H1 (cell line): Measurements from ENCODE around the gene CENPF. TPM values are rescaled to one million over a fixed set of nuclear protein-coding genes. Genes with fewer than 3 reads are reported as not detected.

Source experiments
- CTCF ChIA-PET: fragments of 300-600 bp; sonication (Branson Sonifier 250); formaldehyde crosslinking; loops from one replicate; lab custom pipeline; 2021; ENCODE audit not compliant: partially characterized antibody; lab: Charles Lee
- POLR2A ChIA-PET: fragments of 300-600 bp; sonication (Branson Sonifier 250); formaldehyde crosslinking; loops from one replicate; lab custom pipeline; 2021; ENCODE audit warnings: inconsistent platforms; ENCODE audit not compliant: partially characterized antibody; lab: Charles Lee
- DNase-seq, 2 experiments: peaks; one replicate each; pipeline versions ENCODE4 v3.0.0 to v3.0.0-alpha.2; 2010 to 2022; ENCODE audit warnings: low spot score in 2 of 2, low read depth in 1 of 2, mixed read lengths in 1 of 2
- FAIRE-seq: peaks from 2 replicates; lab custom pipeline; 2011; peaks lifted over from hg19 to GRCh38; lab: Jason Lieb, UNC
- H2AFZ ChIP-seq: 2 replicates; pipeline ENCODE4 v1.8.1; 2012; ENCODE audit warnings: low read length, inconsistent platforms
- H2AK5ac ChIP-seq: 2 replicates; pipeline ENCODE4 v1.6.1; 2013; ENCODE audit warnings: low read depth, low read length
- H2BK120ac ChIP-seq: replicated peaks from 2 replicates; pipeline ENCODE3; 2013; ENCODE audit warnings: low read depth, low read length, inconsistent platforms
- H2BK12ac ChIP-seq: 2 replicates; pipeline ENCODE4 v1.6.1; 2013; ENCODE audit warnings: low read depth, low read length
- H2BK15ac ChIP-seq: 2 replicates; pipeline ENCODE4 v1.6.1; 2013; ENCODE audit warnings: low read length
- H2BK20ac ChIP-seq: 2 replicates; pipeline ENCODE4 v1.6.1; 2013; ENCODE audit warnings: low read length
- H2BK5ac ChIP-seq: 2 replicates; pipeline ENCODE4 v1.6.1; 2013; ENCODE audit warnings: low read depth, low read length
- H3K14ac ChIP-seq: 2 replicates; pipeline ENCODE4 v1.6.1; 2013; ENCODE audit warnings: inconsistent platforms; ENCODE audit not compliant: insufficient read length
- H3K18ac ChIP-seq: 2 replicates; pipeline ENCODE4 v1.6.1; 2013; ENCODE audit warnings: low read length; ENCODE audit errors: extremely low read depth
- H3K23ac ChIP-seq: 2 replicates; pipeline ENCODE4 v1.6.1; 2013; ENCODE audit warnings: inconsistent platforms; ENCODE audit not compliant: insufficient read length
- H3K23me2 ChIP-seq: 2 replicates; pipeline ENCODE4 v1.6.1; 2013; ENCODE audit warnings: low read depth, low read length
- H3K27ac ChIP-seq: 2 replicates; pipeline ENCODE4 v1.6.1; 2011; ENCODE audit warnings: low read depth, low read length, inconsistent platforms
- H3K27me3 ChIP-seq, 4 experiments: replicated peaks in 1 of 4; 1 replicate in 1 of 4; 2 replicates in 3 of 4; pipeline versions ENCODE4 v1.6.1 to v1.8.1; 2011 to 2013; ENCODE audit warnings: low read length in 3 of 4, mild to moderate bottlenecking in 3 of 4, inconsistent platforms in 2 of 4, mixed read lengths in 2 of 4, moderate library complexity in 1 of 4; ENCODE audit not compliant: control insufficient read depth in 3 of 4, insufficient read depth in 3 of 4; ENCODE audit errors: extremely low read depth in 1 of 4
- H3K36me3 ChIP-seq, 4 experiments: 2 replicates each; pipeline versions ENCODE4 v1.6.1 to v1.8.1; 2011 to 2013; ENCODE audit warnings: mild to moderate bottlenecking in 4 of 4, low read length in 3 of 4, moderate library complexity in 2 of 4, control low read depth in 1 of 4, inconsistent platforms in 1 of 4; ENCODE audit not compliant: insufficient read depth in 4 of 4, control insufficient read depth in 2 of 4
- H3K4ac ChIP-seq: replicated peaks from 2 replicates; pipeline ENCODE3; 2013; ENCODE audit warnings: low read length, low read depth, mixed read lengths, inconsistent platforms; ENCODE audit not compliant: insufficient read length
- H3K4me1 ChIP-seq, 4 experiments: replicated peaks in 1 of 4; 1 replicate in 1 of 4; 2 replicates in 3 of 4; pipeline versions ENCODE4 v1.6.1 to v1.8.1; 2011 to 2013; ENCODE audit warnings: low read length in 3 of 4, inconsistent platforms in 2 of 4, mixed read lengths in 1 of 4; ENCODE audit not compliant: insufficient read depth in 4 of 4, control insufficient read depth in 3 of 4
- H3K4me2 ChIP-seq, 2 experiments: 2 replicates each; pipeline versions ENCODE4 v1.6.1 to v1.8.1; 2011 to 2013; ENCODE audit warnings: low read depth in 2 of 2, low read length in 2 of 2, control low read depth in 1 of 2, inconsistent platforms in 1 of 2, mild to moderate bottlenecking in 1 of 2; ENCODE audit not compliant: insufficient read depth in 1 of 2
- H3K4me3 ChIP-seq, 4 experiments: fragments of 200-600, 300-600 bp in 1 of 4; sonication (generic), shearing (Covaris generic), sonication (Bioruptor Twin) in 1 of 4; 2 replicates each; pipeline versions ENCODE4 v1.5.1 to v1.8.1; 2011 to 2016; ENCODE audit warnings: low read length in 4 of 4, low read depth in 3 of 4, control low read depth in 2 of 4, inconsistent platforms in 2 of 4, mild to moderate bottlenecking in 2 of 4, mixed read lengths in 1 of 4, moderate library complexity in 1 of 4; ENCODE audit not compliant: insufficient read depth in 2 of 4; ENCODE audit errors: extremely low read depth in 1 of 4
- H3K56ac ChIP-seq: replicated peaks from 2 replicates; pipeline ENCODE3; 2013; ENCODE audit warnings: low read depth, mild to moderate bottlenecking, mixed read lengths, low read length, inconsistent platforms; ENCODE audit not compliant: insufficient read length
- H3K79me1 ChIP-seq: 2 replicates; pipeline ENCODE4 v1.6.1; 2013; ENCODE audit warnings: low read depth, low read length, control low read depth
- H3K79me2 ChIP-seq, 2 experiments: 2 replicates each; pipeline versions ENCODE4 v1.6.1 to v1.8.1; 2012 to 2013; ENCODE audit warnings: low read length in 2 of 2, mild to moderate bottlenecking in 2 of 2, inconsistent platforms in 1 of 2; ENCODE audit not compliant: insufficient read depth in 2 of 2, control insufficient read depth in 1 of 2
- H3K9ac ChIP-seq, 4 experiments: replicated peaks in 1 of 4; 1 replicate in 1 of 4; 2 replicates in 3 of 4; pipeline versions ENCODE4 v1.6.1 to v1.8.1; 2011 to 2013; ENCODE audit warnings: low read depth in 3 of 4, low read length in 3 of 4, control low read depth in 2 of 4, mild to moderate bottlenecking in 2 of 4, moderate library complexity in 2 of 4, inconsistent platforms in 1 of 4; ENCODE audit errors: extremely low read depth in 1 of 4
- H3K9me3 ChIP-seq, 2 experiments: 2 replicates each; pipeline versions ENCODE4 v1.6.1 to v1.8.1; 2012 to 2013; ENCODE audit warnings: mild to moderate bottlenecking in 2 of 2, moderate library complexity in 2 of 2, control low read depth in 1 of 2, inconsistent platforms in 1 of 2, low read depth in 1 of 2, low read length in 1 of 2, mixed read lengths in 1 of 2; ENCODE audit not compliant: insufficient read depth in 2 of 2
- H4K20me1 ChIP-seq, 2 experiments: replicated peaks in 1 of 2; 2 replicates each; pipeline versions ENCODE3 to v1.8.1; 2011 to 2013; ENCODE audit warnings: inconsistent platforms in 2 of 2, low read length in 2 of 2, mild to moderate bottlenecking in 1 of 2; ENCODE audit not compliant: insufficient read depth in 2 of 2, control insufficient read depth in 1 of 2
- H4K5ac ChIP-seq: 2 replicates; pipeline ENCODE4 v1.6.1; 2013; ENCODE audit warnings: low read length, low read depth, mixed read lengths, inconsistent platforms; ENCODE audit not compliant: insufficient read length
- H4K8ac ChIP-seq: 2 replicates; pipeline ENCODE4 v1.8.0; 2013; ENCODE audit warnings: mild to moderate bottlenecking, moderate library complexity, low read length, inconsistent platforms; ENCODE audit not compliant: insufficient read depth; ENCODE audit errors: extremely low read depth
- H4K91ac ChIP-seq: replicated peaks from 2 replicates; pipeline ENCODE3; 2013; ENCODE audit warnings: low read length, mixed read lengths, inconsistent platforms; ENCODE audit not compliant: insufficient read length
- BACH1 ChIP-seq: IDR thresholded peaks from 2 replicates; pipeline ENCODE4 v1.6.1; 2012; ENCODE audit warnings: low read length, improper control_type of control experiment
- BCL11A ChIP-seq, 2 experiments: IDR thresholded peaks; one replicate each; pipeline ENCODE4 v1.6.1; 2011; ENCODE audit warnings: low read depth in 2 of 2, low read length in 2 of 2, mild to moderate bottlenecking in 2 of 2
- CTCF ChIP-seq, 3 experiments: IDR thresholded peaks; 1 replicate in 2 of 3; 2 replicates in 1 of 3; pipeline versions ENCODE4 v1.5.1 to v1.6.1; 2011; ENCODE audit warnings: low read length in 3 of 3, mild to moderate bottlenecking in 3 of 3, inconsistent platforms in 2 of 3, low read depth in 1 of 3, moderate library complexity in 1 of 3; ENCODE audit not compliant: insufficient read depth in 1 of 3; ENCODE audit errors: control extremely low read depth in 1 of 3
- EP300 ChIP-seq, 2 experiments: IDR thresholded peaks; 1 replicate in 1 of 2; 2 replicates in 1 of 2; pipeline ENCODE4 v1.6.1; 2011 to 2012; ENCODE audit warnings: low read depth in 2 of 2, low read length in 2 of 2, mild to moderate bottlenecking in 2 of 2, borderline replicate concordance in 1 of 2, inconsistent platforms in 1 of 2, moderate library complexity in 1 of 2
- GABPA ChIP-seq: IDR thresholded peaks from 2 replicates; pipeline ENCODE4 v1.6.1; 2011; ENCODE audit warnings: mild to moderate bottlenecking, low read length, moderate library complexity, borderline replicate concordance; ENCODE audit not compliant: insufficient read depth
- KDM1A ChIP-seq: fragments of 200-600, 300-600 bp; sonication (generic); IDR thresholded peaks from 2 replicates; pipeline ENCODE4 v1.7.1; 2016; ENCODE audit warnings: mild to moderate bottlenecking, low read length, borderline replicate concordance
- KDM4A ChIP-seq: IDR thresholded peaks from one replicate; pipeline ENCODE4 v1.7.1; 2012; ENCODE audit warnings: low read depth, mild to moderate bottlenecking, moderate library complexity, low read length, inconsistent platforms; ENCODE audit not compliant: severe bottlenecking
- RNF2 ChIP-seq: fragments of 200-900, 300-1000 bp; sonication (generic); IDR thresholded peaks from 2 replicates; pipeline ENCODE4 v1.7.1; 2016; ENCODE audit warnings: borderline replicate concordance, low read depth, mild to moderate bottlenecking, antibody characterized with exemption, low read length; ENCODE audit not compliant: poor library complexity, severe bottlenecking; ENCODE audit errors: missing control alignments
- SP2 ChIP-seq: IDR thresholded peaks from 2 replicates; pipeline ENCODE4 v1.6.1; 2012; ENCODE audit warnings: mild to moderate bottlenecking, low read length, inconsistent platforms
- WGBS, 2 experiments: shearing (Covaris generic) in 1 of 2; methylation state at CpG; one replicate each; pipeline versions ENCODE4 v1.1.6 to v1.1.7; 2013 to 2015; ENCODE audit warnings: low lambda C conversion rate in 2 of 2, mixed read lengths in 2 of 2, inconsistent platforms in 1 of 2, low coverage in 1 of 2, missing lambda C conversion rate in 1 of 2; ENCODE audit not compliant: insufficient replicate concordance in 2 of 2, insufficient coverage in 1 of 2, insufficient read length in 1 of 2; ENCODE audit errors: extremely low coverage in 1 of 2, missing lambda C conversion rate in 1 of 2; 5-methylcytosine and 5-hydroxymethylcytosine counted together
- polyA plus RNA-seq, 7 experiments: library from polyadenylated mRNA; depleted of rRNA in 3 of 7; stranded (reverse) in 5 of 7; unstranded in 2 of 7; fragments of >200 nt in 5 of 7; fragments of 200-250 nt in 2 of 7; gene quantifications; 1 replicate in 5 of 7; 2 replicates in 1 of 7; 4 replicates in 1 of 7; pipeline versions ENCODE4 v1.2.1 to v1.2.3, GENCODE V29; 2011 to 2013; ENCODE audit warnings: missing spikeins in 2 of 7, mixed read lengths in 2 of 7
- total RNA-seq: library from RNA; stranded (reverse); fragmentation: NEBNext Ultra II Directional; extraction: Animal tissue kit (Norgen Biotek cat#: 25700); gene quantifications from 2 replicates; pipeline ENCODE4 v1.2.1, GENCODE V29; 2021

Gene CENPF
- total and polyA plus RNA-seq, 2 of the 8 experiments (the other 6 are each of a cell fraction or from before 2014, with no cell fraction given), result 13.7 to 170 TPM

- Histone ChIP-seq H4K5ac (no peak overlapping the region), H3K79me1 (peaks cover 2% of the 10 kb centered on the region; the same call in 1 of the 2 replicates), H3K4me1 (no peaks in the 10 kb centered on the region), H3K27me3 (no peaks in the 10 kb centered on the region), H2BK120ac (no peak overlapping the region), H3K4ac (no peak overlapping the region), H2BK15ac (no peak overlapping the region), H3K23me2 (no peaks in the 10 kb centered on the region; the same call in 1 of the 2 replicates), H4K91ac (no peak overlapping the region), H2BK12ac (no peak overlapping the region), H3K23ac (no peak overlapping the region), H2AK5ac (no peak overlapping the region), H3K4me2 (no peak overlapping the region), H2AFZ (no peak overlapping the region), H3K79me2 (peaks cover 0 to 1% of the 10 kb centered on the region in 2 experiments; a peak in 1 of 4 replicates), H3K14ac (no peak overlapping the region), H3K36me3 (peaks cover 23 to 86% (median 55%) of the 10 kb centered on the region in 4 experiments), H2BK5ac (no peak overlapping the region), H4K20me1 (no peaks in the 10 kb centered on the region), H3K27ac (no peak overlapping the region), H3K18ac (no peak overlapping the region), H2BK20ac (no peak overlapping the region), H3K56ac (no peak overlapping the region), H3K9me3 (no peaks in the 10 kb centered on the region), H4K8ac (no peak overlapping the region), H3K9ac (no peak overlapping the region), H3K4me3 (no peak overlapping the region)
- FAIRE-seq (no peak), DNase-seq (no peak)
- CTCF ChIA-PET, result interaction anchor here (0.9 to 2.8 kb wide), 5 partner anchors 9 to 413 kb away, joined by 3 to 17 read pairs (median 4); no protein-coding TSS in a partner anchor
- POLR2A ChIA-PET, result interaction anchor here (0.7 kb wide), 1 partner anchor 16 kb away, joined by 3 read pairs; no protein-coding TSS in a partner anchor
- WGBS, 2 experiments, result 92% methylated on average over 2 of the region's 2 CpGs; no CpG with 5 or more reads in 1 of the 2 experiments
- TF ChIP-seq KDM1A, result no peak
- TF ChIP-seq BCL11A (IDR thresholded peaks at IDR 0.05; ENCODE audit: low read depth in 2 of 2, low read length in 2 of 2), result no peak
- TF ChIP-seq BACH1, result no peak
- TF ChIP-seq KDM4A, result no peak
- TF ChIP-seq RNF2, result no peak
- no peak for TF ChIP-seq GABPA
- TF ChIP-seq CTCF (IDR thresholded peaks at IDR 0.05; ENCODE audit: control extremely low read depth in 1 of 3, insufficient read depth in 1 of 3, low read depth in 1 of 3, low read length in 3 of 3), result no peak
- TF ChIP-seq SP2, result no peak
- no peak for TF ChIP-seq EP300 (IDR thresholded peaks at IDR 0.05; ENCODE audit: borderline replicate concordance in 1 of 2, low read depth in 2 of 2, low read length in 2 of 2)
Observed at GRCh38 chr1:214621236-214621635, 18.2 kb downstream of the CENPF start.
